Peyer's patch (tissue), 4 donors: ENCODE results near the gene VMP1.

Experiments used
- CTCF ChIP-seq, 6 experiments: fragments of 450-650 bp in 4 of 6; fragments of 200-600 bp in 2 of 6; sonication (generic) in 1 of 6; IDR thresholded peaks; one replicate each; pipeline ENCODE4 v1.5.1; 2017 to 2019; ENCODE audit warnings: antibody characterized with exemption in 6 of 6, mild to moderate bottlenecking in 3 of 6, moderate library complexity in 1 of 6
- POLR2A ChIP-seq, 2 donors: fragments of 450-650 bp; IDR thresholded peaks; one replicate each; pipeline ENCODE4 v1.5.1; 2017; ENCODE audit warnings: antibody characterized with exemption in 2 of 2, mild to moderate bottlenecking in 2 of 2, moderate library complexity in 2 of 2

DNA sequence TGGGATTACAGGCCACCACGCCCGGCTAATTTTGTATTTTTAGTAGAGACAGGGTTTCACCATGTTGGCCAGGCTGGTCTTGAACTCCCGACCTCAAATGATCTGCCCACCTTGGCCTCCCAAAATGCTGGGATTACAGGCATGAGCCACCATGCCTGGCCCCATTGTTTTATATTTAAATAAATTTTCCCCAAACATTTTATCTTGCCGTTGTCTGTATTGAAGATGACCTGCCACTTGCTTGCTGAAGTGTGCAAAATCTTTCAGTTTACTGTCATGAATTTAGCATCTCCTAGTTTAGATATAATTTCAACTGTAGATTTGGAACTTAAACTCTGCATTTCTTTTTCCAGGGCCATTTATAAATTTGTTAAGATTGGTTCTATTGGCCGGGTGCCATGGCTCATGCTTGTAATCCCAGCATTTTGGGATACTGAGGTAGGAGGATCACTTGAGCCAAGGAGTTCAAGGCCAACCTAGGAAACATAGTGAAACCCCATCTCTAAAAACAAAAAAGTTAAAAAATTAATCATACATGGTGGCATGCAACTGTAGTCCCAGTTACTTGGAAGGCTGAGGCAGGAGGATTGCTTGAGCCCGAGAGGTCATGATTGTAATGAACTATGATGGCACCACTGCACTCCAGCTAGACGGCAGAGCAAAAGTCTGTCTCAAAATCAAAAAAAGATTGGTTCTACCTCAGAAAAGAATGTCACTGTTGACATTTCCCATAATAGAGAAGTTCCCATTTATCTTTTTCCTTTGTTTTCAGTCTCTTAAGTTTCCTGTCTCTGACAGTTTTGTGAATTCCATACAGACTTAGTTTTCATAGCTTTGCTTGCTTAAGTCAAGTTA lies 84.4 kb downstream of the VMP1 start:
- TF ChIP-seq CTCF (IDR thresholded peaks at IDR 0.05) = no peak
- TF ChIP-seq POLR2A (IDR thresholded peaks at IDR 0.05) = no peak
